MM.1S (cell line): ENCODE measurements around the gene MAS1.

Experiments used
- CTCF ChIP-seq: fragments of 300-600 bp; sonication (generic); IDR thresholded peaks from 2 replicates; pipeline ENCODE4 v1.5.1; 2016; ENCODE audit warnings: antibody characterized with exemption, low read length, mixed read lengths
- EZH2 ChIP-seq: fragments of 300-600 bp; sonication (generic); optimal IDR thresholded peaks from 2 replicates; pipeline ENCODE3; 2017; ENCODE audit warnings: low read depth, mild to moderate bottlenecking, antibody characterized with exemption, low read length, mixed read lengths

GRCh38 chr6:159913375-159913774 lies 22.6 kb downstream of the MAS1 start:
- TF ChIP-seq CTCF (no peak), EZH2 (no peak)
